GM18499 (cell line): ENCODE data around the gene APBA2.

Source experiments
- ATAC-seq: cut with Tn5 transposase; IDR thresholded peaks from one replicate; pipeline ENCODE4 v1.9.1; 2021; ENCODE audit warnings: moderate number of reproducible peaks; ENCODE audit not compliant: insufficient read depth, unreplicated experiment

Gene APBA2

DNA sequence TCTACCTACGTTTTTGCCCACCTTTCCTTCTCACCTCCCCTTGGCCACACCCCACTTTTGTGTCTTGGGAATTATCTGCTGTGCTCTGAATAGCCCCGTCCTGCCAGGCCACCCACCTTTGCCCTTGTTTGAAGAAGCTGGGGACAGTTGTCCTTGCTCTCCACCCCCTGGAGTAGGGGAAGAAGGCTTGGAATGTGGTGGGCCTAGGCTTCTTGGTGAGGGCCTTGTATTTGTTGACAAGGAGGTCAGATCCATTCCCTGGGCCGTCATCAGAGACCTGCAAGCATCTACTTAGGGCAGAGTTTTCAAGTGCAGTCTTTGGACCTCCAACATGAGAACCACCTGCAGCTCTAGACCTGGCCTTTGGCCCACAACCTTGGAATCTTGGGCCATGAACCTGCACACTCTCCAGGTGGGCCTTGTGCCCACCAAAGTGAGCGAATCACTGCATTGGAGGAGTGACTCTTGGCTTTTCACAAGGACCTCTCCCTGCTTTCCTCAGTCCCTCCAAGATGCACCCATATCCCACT is 160.6 kb downstream of the APBA2 start:
- ATAC-seq = no peak

DNA sequence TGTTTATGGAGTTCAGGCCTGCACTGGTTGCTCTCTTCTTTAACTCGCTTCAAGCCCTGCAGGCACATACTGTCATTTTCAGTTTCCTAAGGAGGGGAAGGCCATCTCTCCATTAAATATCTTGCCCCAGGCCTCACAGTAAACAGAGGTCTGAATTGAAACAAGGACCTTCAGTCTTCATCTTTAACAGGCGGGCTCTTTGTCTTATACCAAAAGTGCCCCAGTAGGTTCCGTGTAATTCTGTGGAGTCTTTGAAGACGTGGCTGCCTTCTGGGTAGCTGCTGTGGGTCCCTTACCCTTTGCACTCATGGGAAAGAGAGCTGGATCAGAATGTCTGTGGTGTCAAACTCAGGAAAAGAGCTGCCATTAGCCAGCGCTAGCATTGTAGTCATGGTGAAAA is 161.2 kb downstream of the APBA2 start:
- no peak for ATAC-seq

DNA sequence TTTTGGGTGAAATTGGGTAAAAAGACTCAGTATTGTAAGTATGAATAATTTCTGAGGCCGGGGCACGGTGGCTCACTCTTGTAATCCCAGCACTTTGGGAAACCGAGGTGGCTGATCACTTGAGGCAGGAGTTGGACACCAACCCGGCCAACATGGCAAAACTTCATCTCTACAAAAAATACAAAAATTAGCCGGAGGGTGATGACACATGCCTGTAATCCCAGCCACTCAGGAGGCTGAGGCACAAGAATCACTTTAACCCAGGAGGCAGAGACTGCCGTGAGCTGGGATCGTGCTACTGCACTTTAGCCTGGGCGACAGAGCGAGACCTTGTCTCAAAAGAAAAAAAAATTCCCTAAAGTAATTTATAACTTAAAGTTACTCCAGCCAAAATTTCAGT is 162.2 kb downstream of the APBA2 start:
- no peak for ATAC-seq

DNA sequence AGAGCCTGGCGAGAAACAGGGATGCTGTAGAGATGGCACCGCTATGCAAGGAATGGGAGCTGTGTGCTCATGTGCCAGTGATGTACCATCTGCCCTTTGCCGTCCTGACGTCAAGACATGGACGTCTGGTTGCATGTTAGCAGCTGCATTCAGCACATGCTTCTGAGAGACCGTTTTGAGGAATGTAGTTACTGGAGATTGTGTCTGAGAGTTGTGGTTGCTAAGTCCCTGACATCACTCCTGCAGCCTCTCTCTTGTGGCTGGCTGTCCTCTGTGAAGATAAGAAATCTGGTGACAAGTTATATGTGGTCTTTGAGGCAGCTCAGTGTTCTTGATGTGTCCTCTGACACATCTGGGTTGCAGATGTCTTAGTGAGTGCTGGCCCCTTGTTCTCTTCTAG is 165.1 kb downstream of the APBA2 start:
- no peak for ATAC-seq

DNA sequence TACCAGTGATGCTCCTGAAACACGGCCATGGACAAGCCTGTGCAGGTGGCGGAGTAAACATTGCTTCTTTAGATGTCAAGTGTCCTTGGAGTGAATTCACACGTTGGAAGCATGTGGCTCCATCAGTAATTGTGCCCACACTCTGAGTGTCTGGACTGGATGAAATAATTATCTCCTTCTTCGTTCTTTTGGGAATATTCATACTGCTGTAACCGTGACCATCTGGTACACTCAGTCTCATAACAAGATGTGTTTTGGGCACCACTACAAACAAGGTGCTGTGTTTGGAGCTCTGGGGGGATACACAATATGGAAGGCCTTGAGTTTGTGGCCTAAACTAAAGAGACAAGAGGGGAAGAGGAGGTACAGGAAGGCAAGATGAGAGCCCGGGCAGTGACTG is 165.6 kb downstream of the APBA2 start:
- ATAC-seq = no peak

DNA sequence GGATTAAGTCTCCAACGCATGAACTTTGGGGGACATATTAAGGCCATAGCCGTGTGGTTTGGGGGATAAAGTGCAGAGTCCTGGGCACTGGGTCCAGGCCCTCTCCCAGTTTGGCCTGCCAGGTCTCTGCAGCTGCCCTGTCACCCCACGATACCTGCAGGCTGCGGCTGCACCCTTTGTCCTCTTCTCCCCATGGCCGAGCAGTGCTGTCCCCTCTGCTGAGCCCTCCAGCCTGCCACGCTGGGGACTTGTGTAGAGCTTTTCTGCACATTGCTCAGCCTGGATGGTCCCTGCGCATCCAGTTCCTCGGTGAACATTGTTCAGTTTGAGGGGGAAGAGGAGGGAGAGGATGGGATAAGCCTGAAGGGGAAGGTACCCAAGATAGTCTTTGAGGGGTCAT is 167.2 kb downstream of the APBA2 start:
- ATAC-seq = no peak

DNA sequence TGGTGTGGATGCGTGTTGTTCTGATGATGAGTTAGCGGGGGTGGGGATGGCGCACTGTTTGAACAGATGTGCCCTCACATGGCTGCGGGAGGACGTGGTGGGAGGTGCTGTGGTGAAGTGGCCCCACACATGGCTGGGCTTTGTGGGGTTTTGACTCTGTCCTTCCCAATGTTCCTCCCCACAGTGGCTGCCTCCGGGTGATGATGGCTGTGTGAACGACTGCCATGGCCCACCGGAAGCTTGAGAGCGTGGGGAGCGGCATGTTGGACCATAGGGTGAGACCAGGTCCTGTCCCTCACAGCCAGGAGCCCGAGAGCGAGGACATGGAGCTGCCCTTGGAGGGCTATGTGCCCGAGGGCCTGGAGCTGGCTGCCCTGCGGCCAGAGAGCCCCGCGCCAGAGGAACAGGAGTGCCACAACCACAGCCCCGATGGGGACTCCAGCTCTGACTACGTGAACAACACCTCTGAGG is 167.9 kb downstream of the APBA2 start:
- no peak for ATAC-seq

DNA sequence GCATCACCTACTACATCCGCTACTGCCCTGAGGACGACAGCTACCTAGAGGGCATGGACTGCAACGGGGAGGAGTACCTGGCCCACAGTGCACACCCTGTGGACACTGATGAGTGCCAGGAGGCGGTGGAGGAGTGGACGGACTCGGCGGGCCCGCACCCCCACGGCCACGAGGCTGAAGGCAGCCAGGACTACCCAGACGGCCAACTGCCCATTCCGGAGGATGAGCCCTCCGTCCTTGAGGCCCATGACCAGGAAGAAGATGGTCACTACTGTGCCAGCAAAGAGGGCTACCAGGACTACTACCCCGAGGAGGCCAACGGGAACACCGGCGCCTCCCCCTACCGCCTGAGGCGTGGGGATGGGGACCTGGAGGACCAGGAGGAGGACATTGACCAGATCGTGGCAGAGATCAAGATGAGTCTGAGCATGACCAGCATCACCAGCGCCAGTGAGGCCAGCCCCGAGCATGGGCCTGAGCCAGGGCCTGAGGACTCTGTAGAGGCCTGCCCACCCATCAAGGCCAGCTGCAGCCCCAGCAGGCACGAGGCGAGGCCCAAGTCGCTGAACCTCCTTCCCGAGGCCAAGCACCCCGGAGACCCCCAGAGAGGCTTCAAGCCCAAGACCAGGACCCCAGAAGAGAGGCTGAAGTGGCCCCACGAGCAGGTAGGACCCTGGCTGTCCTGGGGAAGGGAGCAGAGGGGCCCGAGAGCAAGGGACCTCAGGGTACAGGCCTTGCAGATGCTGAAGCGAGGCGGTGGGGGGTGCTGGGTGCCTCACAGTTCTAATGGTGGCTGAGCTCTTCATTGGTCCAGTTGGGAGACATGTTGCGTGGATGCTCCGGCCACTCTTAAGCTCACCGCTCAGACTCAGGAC is 168.6 kb downstream of the APBA2 start:
- ATAC-seq = no peak

DNA sequence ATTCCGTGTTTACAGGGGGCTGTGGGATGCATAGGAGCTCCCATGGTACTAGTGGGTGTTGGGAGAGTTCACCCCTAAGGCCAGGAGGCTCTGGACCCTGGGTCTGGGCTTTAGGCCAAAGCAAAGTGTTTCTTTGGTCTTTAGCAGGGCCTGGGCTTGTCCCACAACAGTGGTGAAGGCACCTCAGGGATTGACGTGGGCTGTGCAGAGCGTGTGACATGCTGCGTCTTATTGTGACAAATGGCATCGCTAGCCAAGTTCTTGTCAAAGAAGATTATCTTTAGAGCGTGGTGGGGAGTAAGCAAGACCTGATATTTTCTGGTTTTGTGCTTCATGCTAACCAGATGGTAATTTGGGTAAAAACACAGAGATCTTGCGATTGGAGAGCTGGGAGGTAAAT is 170.1 kb downstream of the APBA2 start:
- no peak for ATAC-seq

DNA sequence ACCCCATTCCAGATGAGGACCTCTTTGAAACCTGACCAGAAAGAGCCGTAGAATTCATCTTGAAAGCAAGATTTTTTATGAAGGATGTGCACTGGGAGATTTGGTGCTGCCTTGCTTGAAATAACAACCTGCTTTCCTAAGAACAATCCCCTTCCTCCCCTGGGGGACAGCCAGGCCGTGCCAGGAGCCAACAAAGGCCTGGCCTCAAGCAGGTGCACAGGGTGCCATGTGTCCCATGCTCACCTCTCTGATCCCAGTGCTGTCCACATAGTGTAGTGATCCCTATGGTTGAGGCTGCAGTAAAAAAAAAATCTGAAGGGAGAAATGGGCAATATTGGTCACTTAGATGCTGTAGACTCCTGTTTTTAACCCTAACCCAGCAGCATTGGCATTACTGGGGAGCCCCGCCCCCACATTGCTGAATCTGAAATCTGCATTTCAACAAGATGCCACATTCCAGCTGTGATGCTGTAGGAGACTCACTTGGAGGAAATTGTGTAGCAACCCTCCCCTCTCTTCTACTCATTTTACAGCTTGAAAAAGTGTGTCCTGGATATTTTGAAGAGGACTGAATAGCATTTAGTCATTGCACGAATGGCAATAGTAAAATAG is 171.2 kb downstream of the APBA2 start:
- ATAC-seq = no peak

DNA sequence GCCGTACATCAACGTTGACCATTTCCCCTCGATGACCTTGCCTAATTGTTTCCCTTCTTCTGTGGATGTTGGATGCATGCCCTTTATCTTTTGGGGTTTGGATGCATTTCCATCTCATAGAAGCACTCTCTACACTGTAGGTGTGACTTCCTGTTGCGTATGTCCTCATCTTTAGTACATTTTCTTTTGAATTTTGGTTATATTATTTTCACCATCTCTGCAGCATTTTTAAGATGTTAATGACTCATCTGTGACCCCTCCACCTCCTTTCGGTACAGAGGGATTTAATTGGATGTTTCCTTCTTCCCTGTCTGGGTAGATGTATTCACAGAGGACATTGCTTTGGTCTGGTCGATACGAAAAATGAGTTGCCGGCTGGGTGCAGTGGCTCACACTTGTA is 172.1 kb downstream of the APBA2 start:
- ATAC-seq = no peak

DNA sequence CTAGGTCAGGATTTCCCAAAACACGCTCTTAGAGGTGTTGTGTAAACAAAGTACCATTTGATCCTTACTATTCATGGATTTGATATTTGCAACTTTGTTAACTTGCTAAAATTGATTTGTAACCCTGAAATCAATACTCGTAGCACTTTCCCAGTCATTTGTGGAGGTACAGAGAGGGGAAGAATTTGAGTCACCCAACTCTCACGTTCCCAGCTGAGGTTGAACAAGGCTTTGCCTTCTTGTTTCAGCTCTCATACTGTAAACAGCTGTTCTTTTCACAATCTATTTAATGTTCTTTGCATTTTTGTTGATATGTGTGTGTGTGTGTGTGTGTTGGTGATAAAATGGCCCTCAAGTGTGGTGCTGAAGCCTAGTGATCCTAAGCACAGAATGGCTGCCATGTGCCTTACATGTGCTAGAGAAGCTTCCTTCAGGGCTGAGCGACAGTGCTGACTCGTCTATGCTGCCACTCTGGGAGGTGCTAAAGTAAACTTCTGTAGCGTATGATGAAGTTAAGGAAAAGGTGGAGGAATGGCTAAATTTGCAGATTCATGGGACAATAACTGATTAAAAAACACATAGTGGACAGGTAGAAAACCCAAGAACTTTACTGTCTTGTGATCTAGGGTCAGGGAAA is 173.2 kb downstream of the APBA2 start:
- no peak for ATAC-seq

DNA sequence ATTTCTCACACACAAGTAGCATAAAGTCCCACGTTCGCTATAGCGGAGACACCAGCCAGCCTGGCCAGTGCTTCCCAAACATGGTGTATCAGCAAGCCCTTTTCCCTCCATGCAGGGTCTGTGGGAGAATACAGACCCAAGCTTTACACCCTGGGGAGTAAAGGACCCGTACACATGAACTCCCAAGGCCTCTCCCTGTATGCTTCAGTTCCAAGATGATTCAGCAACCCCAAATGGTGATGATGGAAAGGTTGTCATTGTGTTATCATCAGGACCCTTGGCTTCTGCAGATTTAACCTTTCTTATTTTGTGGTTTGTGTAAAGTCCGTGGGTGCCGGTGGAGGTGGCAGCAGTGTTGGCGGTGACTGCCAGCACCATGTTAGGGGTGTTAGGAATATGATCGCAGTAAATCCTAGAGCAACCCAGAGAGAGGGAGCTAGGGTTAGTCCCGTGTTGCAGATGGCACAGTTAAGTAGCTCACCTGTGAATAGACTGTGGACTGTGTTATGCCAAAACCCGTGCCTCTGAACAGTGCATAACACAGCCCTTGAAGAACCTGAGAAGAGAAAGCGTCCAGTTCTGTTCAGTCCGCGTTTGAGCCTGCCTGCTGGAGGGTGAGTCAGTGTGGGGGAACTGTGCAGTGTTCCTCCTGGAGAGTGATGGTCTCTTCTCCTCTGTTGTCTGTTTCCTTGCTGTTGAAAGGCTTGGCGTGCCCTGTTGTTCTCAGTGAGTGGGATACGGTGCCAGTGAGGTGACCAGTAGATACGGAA is 174.3 kb downstream of the APBA2 start:
- no peak for ATAC-seq

DNA sequence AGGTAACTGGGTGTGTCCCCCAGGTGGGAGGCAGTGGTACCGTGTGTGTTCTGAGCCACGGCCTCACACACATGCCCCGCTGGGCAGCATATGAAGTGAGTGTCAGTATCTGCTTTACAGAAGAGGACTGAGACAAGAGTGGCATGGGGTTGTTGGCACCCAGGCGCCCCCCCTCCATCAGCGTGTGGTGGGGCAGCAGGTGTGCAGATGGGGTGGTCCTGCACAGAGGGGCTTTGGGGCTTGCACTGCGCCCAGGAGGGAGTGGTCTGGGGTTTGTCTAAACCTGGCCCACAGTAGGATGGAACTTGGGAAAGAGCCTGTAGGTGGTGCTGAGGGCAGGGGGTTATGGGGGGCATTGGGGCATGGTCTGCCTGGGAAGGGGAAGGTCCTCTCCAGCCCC is 176.0 kb downstream of the APBA2 start:
- ATAC-seq = no peak

DNA sequence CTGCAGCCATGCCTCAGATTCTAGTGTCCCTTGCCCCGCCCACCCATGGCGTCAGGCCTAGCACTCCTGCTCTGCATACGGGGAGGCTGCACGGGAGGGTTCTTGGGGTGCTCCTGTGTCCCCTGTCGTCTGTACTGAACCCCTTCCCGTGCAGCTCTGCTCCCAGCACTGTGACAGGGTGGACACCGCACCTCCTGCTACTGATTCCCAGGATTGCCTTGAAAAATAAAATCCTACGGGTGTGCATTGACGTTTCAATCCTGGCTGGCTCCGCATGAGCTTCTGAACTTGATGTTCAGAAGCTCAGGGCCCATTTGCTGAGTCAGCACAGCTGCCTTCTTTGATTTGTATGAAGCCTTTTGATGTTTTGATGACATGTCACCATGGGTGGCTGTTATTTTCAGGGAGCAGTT is 176.4 kb downstream of the APBA2 start:
- ATAC-seq = no peak

DNA sequence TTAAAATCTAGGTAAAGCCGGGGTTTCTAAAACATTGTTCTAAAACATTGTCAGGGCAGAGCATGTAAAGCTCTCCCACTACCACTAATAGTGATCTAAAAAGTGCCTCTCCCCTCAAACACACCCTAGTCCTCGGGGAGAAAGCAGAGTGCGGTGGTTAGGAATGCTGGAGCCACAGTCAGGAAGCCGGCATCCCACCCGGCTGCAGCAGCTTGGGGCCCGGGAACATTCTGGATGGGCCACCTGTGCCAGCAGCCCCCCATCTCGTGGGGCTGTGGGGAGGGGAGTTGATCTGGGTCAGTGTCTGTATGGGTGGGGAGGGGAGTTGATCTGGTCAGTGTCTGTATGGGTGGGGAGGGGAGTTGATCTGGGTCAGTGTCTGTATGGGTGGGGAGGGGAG is 176.9 kb downstream of the APBA2 start:
- ATAC-seq = no peak

DNA sequence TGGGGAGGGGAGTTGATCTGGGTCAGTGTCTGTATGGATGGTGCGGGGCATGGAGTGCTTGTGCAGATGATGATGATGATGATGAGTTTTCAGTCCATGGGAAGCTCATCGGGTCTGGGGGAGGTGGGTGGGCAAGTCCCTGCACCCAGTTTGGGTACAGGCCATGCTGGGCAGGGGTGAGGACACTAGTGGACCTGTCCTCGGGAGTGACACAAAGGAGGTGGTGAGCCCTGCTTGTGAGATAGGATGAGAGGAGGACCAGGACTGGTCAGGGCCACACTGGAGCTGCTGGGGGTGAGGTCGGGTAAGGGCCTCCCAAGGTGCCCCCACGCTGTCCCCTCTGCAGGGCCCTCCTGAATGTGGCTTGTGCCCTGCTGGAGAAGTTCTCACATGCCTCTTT is 177.9 kb downstream of the APBA2 start:
- ATAC-seq = no peak

DNA sequence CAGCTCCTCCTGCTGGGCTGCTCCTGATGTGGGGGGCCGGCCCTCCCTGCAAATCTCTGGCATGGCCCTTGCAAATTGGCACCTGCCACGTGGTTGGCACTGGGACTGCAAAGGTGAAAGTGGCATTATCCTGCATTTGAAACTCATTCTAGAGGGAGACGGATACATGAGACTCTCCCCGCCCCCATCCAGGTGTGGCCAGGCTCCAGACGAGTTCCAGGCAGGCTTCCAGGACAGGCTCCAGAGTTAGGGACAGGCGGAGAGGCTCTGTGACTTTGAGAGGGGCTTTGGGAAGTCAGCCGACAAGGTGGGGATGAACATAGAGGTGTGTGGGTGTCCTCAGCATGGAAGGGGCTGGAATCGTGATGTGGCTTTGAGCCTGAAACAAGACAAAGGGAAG is 178.5 kb downstream of the APBA2 start:
- no peak for ATAC-seq

DNA sequence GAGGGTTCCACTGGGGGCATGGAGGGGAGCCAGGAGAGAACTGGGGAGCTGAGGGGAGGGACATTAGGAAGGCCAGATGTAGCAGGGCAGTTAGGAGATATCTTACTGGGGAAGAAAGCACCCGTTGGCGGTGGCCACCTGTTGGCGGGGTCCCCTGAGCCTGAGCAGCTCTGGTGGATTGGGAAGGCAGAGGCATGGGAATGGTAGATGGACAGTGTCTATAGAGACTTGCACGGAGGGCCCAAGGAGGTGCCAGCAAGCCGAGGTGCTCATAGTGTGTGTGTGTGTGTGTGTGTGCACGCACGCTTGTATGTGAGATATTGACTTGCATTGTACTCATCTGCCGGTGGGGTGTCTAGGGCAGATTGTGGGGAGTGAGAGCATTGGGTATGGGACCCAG is 179.0 kb downstream of the APBA2 start:
- no peak for ATAC-seq

DNA sequence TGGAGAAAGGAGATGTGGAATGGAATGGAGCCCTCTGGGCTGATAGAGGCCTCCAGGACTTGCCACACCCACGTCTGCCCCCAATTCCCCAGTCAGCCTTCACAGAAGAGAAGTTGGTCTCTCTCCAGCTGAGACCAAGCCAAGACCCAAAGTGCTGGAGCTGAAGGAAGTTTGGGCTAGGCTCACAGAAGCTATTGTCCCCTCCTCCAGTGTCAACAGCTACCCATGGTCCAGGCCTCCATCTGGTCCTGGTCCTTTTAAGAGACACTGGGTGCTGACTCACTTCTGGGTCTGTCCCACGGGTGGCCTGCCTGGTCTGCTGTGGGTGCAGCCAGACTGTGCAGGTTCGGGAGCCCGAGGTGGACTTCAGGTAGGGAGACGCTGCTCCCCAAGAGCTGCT is 179.8 kb downstream of the APBA2 start:
- ATAC-seq = no peak
